Right renal cortex interstitium (tissue), 3 donors: ENCODE data around the gene MFAP1. TPM values are rescaled to one million over a fixed set of nuclear protein-coding genes. Genes with fewer than 3 reads are reported as not detected.

Experiments
- DNase-seq, 3 donors: peaks; one replicate each; pipeline ENCODE4 v3.0.0-alpha.2; 2013; ENCODE audit warnings: low read depth in 3 of 3, low spot score in 2 of 3
- polyA plus RNA-seq, 3 donors: library from polyadenylated mRNA; unstranded; fragments of 120-200 nt; gene quantifications; one replicate each; pipeline ENCODE4 v1.2.1, GENCODE V29; 2013; ENCODE audit not compliant: insufficient read length in 3 of 3

Gene MFAP1
- polyA plus RNA-seq, 3 donors = 74.1 to 81.8 (median 75.2) TPM

- DNase-seq = no peak
Observed at GRCh38 chr15:43777267-43777914, 47.1 kb downstream of the MFAP1 start.

- DNase-seq = no peak
Observed at GRCh38 chr15:43776718-43777266, 47.7 kb downstream of the MFAP1 start, which contains the start of gene ELL3. Gene ELL3, minus strand, starts transcription at chr15:43776966. Its CDS starts 65 bp downstream, at chr15:43776901.

GRCh38 chr15:43776101-43776717 is 48.3 kb downstream of the MFAP1 start:
- DNase-seq = no peak

GRCh38 chr15:43775411-43775965 is 49.0 kb downstream of the MFAP1 start:
- no peak for DNase-seq

- DNase-seq = no peak
Observed at GRCh38 chr15:43774062-43774461, 50.4 kb downstream of the MFAP1 start.

- DNase-seq = no peak
Observed at GRCh38 chr15:43772624-43773023, 51.9 kb downstream of the MFAP1 start.

GRCh38 chr15:43771816-43772215 is 52.7 kb downstream of the MFAP1 start:
- no peak for DNase-seq

- DNase-seq = peak in 1 of 3 donors; percentile 23
Observed at GRCh38 chr15:43769584-43770228, 54.8 kb downstream of the MFAP1 start.

GRCh38 chr15:43763819-43764446 is 60.6 kb downstream of the MFAP1 start:
- no peak for DNase-seq

- DNase-seq = no peak
Observed at GRCh38 chr15:43762824-43763223, 61.7 kb downstream of the MFAP1 start.

Other genes starting within 250 kb of the MFAP1 start
- 10 to 100 TPM; 18.6 to 23.0 (median 22.3) TPM for gene PPIP5K1, start 234.5 kb downstream of the MFAP1 start, polyA plus RNA-seq
- 1 to 10 TPM; 1.6 to 4.0 (median 2.6) TPM for gene CKMT1B, start 230.7 kb downstream of the MFAP1 start, polyA plus RNA-seq
- gene STRC, start 205.9 kb downstream of the MFAP1 start, polyA plus RNA-seq = under 1 TPM; 0.28 to 0.59 (median 0.47) TPM
- 1 to 10 TPM; 1.5 to 4.0 (median 3.6) TPM for gene CATSPER2, start 175.8 kb downstream of the MFAP1 start, polyA plus RNA-seq
- 1 to 10 TPM; 1.0 to 3.8 (median 1.9) TPM for gene CKMT1A, start 130.8 kb downstream of the MFAP1 start, polyA plus RNA-seq
- 100 to 1,000 TPM; 624 to 664 (median 661) TPM for gene PDIA3, start 78.3 kb downstream of the MFAP1 start, polyA plus RNA-seq
- 1 to 10 TPM; 3.9 to 4.6 (median 4.1) TPM for gene ELL3, start 47.7 kb downstream of the MFAP1 start, polyA plus RNA-seq
- 100 to 1,000 TPM; 559 to 719 (median 653) TPM for gene SERF2, start 32.4 kb downstream of the MFAP1 start, polyA plus RNA-seq
- gene SERINC4, start 24.5 kb downstream of the MFAP1 start, polyA plus RNA-seq = under 1 TPM in 1 of 3 donors, not detected in 2; 0.23 TPM
- 10 to 100 TPM; 13.5 to 17.2 (median 16.9) TPM for gene HYPK, start 24.1 kb downstream of the MFAP1 start, polyA plus RNA-seq
- gene WDR76, start 2.3 kb upstream of the MFAP1 start, polyA plus RNA-seq = 10 to 100 TPM; 13.3 to 19.4 (median 16.8) TPM